GM12878 (cell line): Measurements from ENCODE around the gene ZIC2. TPM values are rescaled to one million over a fixed set of nuclear protein-coding genes. Genes with fewer than 3 reads are reported as not detected.

ENCODE experiments used
- ATAC-seq: fragments of 200-7000 bp; cut with Tn5 transposase; 3 replicates; pipeline ENCODE4 v1.9.1; 2020; ENCODE audit warnings: mild to moderate bottlenecking, moderate library complexity
- BruUV-seq: library from RNA; stranded (reverse); fragments of 400-500 nt; replicated peaks from 2 replicates; lab custom pipeline; 2021; lab: Mats Ljungman, UMichigan
- CTCF ChIA-PET: fragments of 300-600 bp; sonication (Branson Sonifier 250); formaldehyde crosslinking; extraction: SDS; loops from one replicate; lab custom pipeline; 2021; ENCODE audit warnings: inconsistent platforms; lab: Yijun Ruan, JAX
- POLR2A ChIA-PET: fragments of 350-600 bp; formaldehyde crosslinking; extraction: SDS; loops from one replicate; lab custom pipeline; 2021; ENCODE audit warnings: inconsistent platforms; lab: Charles Lee
- RAD21 ChIA-PET: fragments of 300-600 bp; sonication (Branson Sonifier 250); formaldehyde crosslinking; loops from one replicate; lab custom pipeline; 2023; ENCODE audit warnings: antibody characterized with exemption; ENCODE audit not compliant: unreplicated experiment; lab: Charles Lee
- SMC1A ChIA-PET: fragments of 300-600 bp; sonication (Branson Sonifier 250); formaldehyde crosslinking; loops from one replicate; lab custom pipeline; 2023; ENCODE audit not compliant: unreplicated experiment, uncharacterized antibody; lab: Charles Lee
- DNase-seq: peaks from one replicate; pipeline ENCODE4 v3.0.0-alpha.2; 2011; ENCODE audit warnings: low read depth, low spot score
- FAIRE-seq: peaks from 3 replicates; lab custom pipeline; 2011; peaks lifted over from hg19 to GRCh38; lab: Jason Lieb, UNC
- H2AFZ ChIP-seq: 2 replicates; pipeline ENCODE4 v1.6.0; 2011; ENCODE audit warnings: low read depth, low read length, control low read depth; ENCODE audit not compliant: control insufficient read depth
- H3K27ac ChIP-seq: 2 replicates; pipeline ENCODE4 v1.5.1; 2011; ENCODE audit warnings: control low read depth; ENCODE audit not compliant: control insufficient read depth, insufficient read depth
- H3K27me3 ChIP-seq, 2 experiments: replicated peaks in 1 of 2; 2 replicates each; pipeline versions ENCODE4 v1.6.0 to v1.6.1; 2011; ENCODE audit warnings: low read length in 1 of 2; ENCODE audit not compliant: control insufficient read depth in 2 of 2, insufficient read depth in 2 of 2
- H3K36me3 ChIP-seq, 2 experiments: 2 replicates each; pipeline ENCODE4 v1.5.1; 2011; ENCODE audit warnings: low read length in 1 of 2; ENCODE audit not compliant: control insufficient read depth in 2 of 2, insufficient read depth in 2 of 2
- H3K4me1 ChIP-seq: 2 replicates; pipeline ENCODE4 v1.6.1; 2011; ENCODE audit warnings: mild to moderate bottlenecking, low read length, moderate library complexity, mixed read lengths; ENCODE audit not compliant: control insufficient read depth, insufficient read depth
- H3K4me2 ChIP-seq: 2 replicates; pipeline ENCODE4 v1.6.0; 2011; ENCODE audit warnings: control low read depth; ENCODE audit not compliant: control insufficient read depth, insufficient read depth
- H3K4me3 ChIP-seq: fragments of 200-600 bp; sonication (generic); 2 replicates; pipeline ENCODE4 v1.5.1; 2016
- H3K79me2 ChIP-seq: 2 replicates; pipeline ENCODE4 v1.6.0; 2011; ENCODE audit warnings: low read length; ENCODE audit not compliant: control insufficient read depth, insufficient read depth
- H3K9ac ChIP-seq: 2 replicates; pipeline ENCODE4 v1.8.0; 2011; ENCODE audit warnings: low read length, control low read depth, mixed read lengths; ENCODE audit not compliant: control insufficient read depth, insufficient read depth
- H3K9me3 ChIP-seq: replicated peaks from 3 replicates; pipeline ENCODE4 v1.5.1; 2011; ENCODE audit warnings: mild to moderate bottlenecking, low read length; ENCODE audit not compliant: control insufficient read depth, insufficient read depth
- H4K20me1 ChIP-seq: 2 replicates; pipeline ENCODE4 v1.6.0; 2011; ENCODE audit not compliant: control insufficient read depth, insufficient read depth
- ETV6 ChIP-seq, 2 experiments: fragments of 450-650 bp in 1 of 2; IDR thresholded peaks in 1 of 2; conservative IDR thresholded peaks in 1 of 2; 2 replicates each; pipeline ENCODE4 v1.6.1; 2014; ENCODE audit warnings: antibody characterized with exemption in 1 of 2, borderline replicate concordance in 1 of 2, low read depth in 1 of 2, mild to moderate bottlenecking in 1 of 2, moderate library complexity in 1 of 2
- GATAD2B ChIP-seq: fragments of 450-650 bp; conservative IDR thresholded peaks from 2 replicates; pipeline ENCODE4 v1.6.1; 2017; ENCODE audit warnings: low read depth, mild to moderate bottlenecking, moderate library complexity
- IKZF2 ChIP-seq, 2 experiments: fragments of 450-650 bp; IDR thresholded peaks; 2 replicates each; pipeline ENCODE4 v1.6.1; 2017; ENCODE audit warnings: mild to moderate bottlenecking in 2 of 2, moderate library complexity in 2 of 2
- IRF5 ChIP-seq: fragments of 450-650 bp; IDR thresholded peaks from 2 replicates; pipeline ENCODE4 v1.6.1; 2017; ENCODE audit warnings: borderline replicate concordance
- LARP7 ChIP-seq: fragments of 450-650 bp; IDR thresholded peaks from 2 replicates; pipeline ENCODE4 v1.6.1; 2017; ENCODE audit warnings: mild to moderate bottlenecking
- MAX ChIP-seq: IDR thresholded peaks from 2 replicates; pipeline ENCODE4 v1.6.1; 2012; ENCODE audit warnings: low read depth, low read length, improper control_type of control experiment
- MEF2A ChIP-seq: IDR thresholded peaks from 2 replicates; pipeline ENCODE4 v1.6.1; 2011; ENCODE audit warnings: low read depth, mild to moderate bottlenecking, low read length, moderate library complexity; ENCODE audit not compliant: insufficient read depth
- NKRF ChIP-seq: fragments of 450-650 bp; conservative IDR thresholded peaks from 2 replicates; pipeline ENCODE4 v1.6.1; 2017; ENCODE audit warnings: mild to moderate bottlenecking, moderate library complexity
- POLR2AphosphoS5 ChIP-seq: IDR thresholded peaks from 2 replicates; pipeline ENCODE4 v1.6.1; 2011; ENCODE audit warnings: mild to moderate bottlenecking, low read length, inconsistent platforms
- RELB ChIP-seq: fragments of 450-650 bp; IDR thresholded peaks from 2 replicates; pipeline ENCODE4 v1.6.1; 2017; ENCODE audit warnings: low read depth, mild to moderate bottlenecking, moderate library complexity
- TAF1 ChIP-seq: IDR thresholded peaks from 2 replicates; pipeline ENCODE4 v1.6.1; 2011; ENCODE audit warnings: mild to moderate bottlenecking, low read depth, low read length, borderline replicate concordance
- ZNF274 ChIP-seq: IDR thresholded peaks from one replicate; pipeline ENCODE4 v1.8.0; 2011; ENCODE audit not compliant: insufficient read length, insufficient read depth
- WGBS: methylation state at CpG from one replicate; pipeline ENCODE4 v1.1.6; 2016; ENCODE audit warnings: low lambda C conversion rate; ENCODE audit not compliant: insufficient replicate concordance, insufficient coverage; ENCODE audit errors: missing lambda C conversion rate; 5-methylcytosine and 5-hydroxymethylcytosine counted together
- in situ Hi-C: fragments of 300-500 bp; cut with MboI; formaldehyde crosslinking; loops from 9 replicates; pipeline ENCODE4 v1.14.3; 2018; ENCODE audit warnings: mixed read lengths
- intact Hi-C: fragments of 100-400 bp; cut with micrococcal nuclease; formaldehyde crosslinking; loops from one replicate; pipeline ENCODE4 v1.14.2; 2022; ENCODE audit not compliant: unreplicated experiment
- polyA plus RNA-seq, 11 experiments: library from polyadenylated mRNA; depleted of rRNA in 4 of 11; unstranded in 6 of 11; stranded (reverse) in 5 of 11; fragments of >200 nt; fragmentation: Nextera tagmentation in 4 of 11; fragmentation: Illumina TruSeq in 1 of 11; extraction: Ambion mirVana in 4 of 11; extraction: Trizol in 1 of 11; gene quantifications; 1 replicate in 1 of 11; 2 replicates in 10 of 11; pipeline versions ENCODE4 v1.2.1 to v1.2.3, GENCODE V29; 2011 to 2016; ENCODE audit warnings: inconsistent platforms in 2 of 11, missing spikeins in 2 of 11, low read depth in 1 of 11
- total RNA-seq, 4 experiments: library from RNA; depleted of rRNA in 3 of 4; stranded (reverse); fragments of >200 nt in 3 of 4; fragmentation: Illumina TruSeq in 1 of 4; extraction: Trizol in 1 of 4; gene quantifications; 2 replicates each; pipeline versions ENCODE4 v1.2.1 to v1.2.3, GENCODE V29; 2013 to 2021

Gene ZIC2
- total and polyA plus RNA-seq, 10 of the 15 experiments (the other 5 are each of a cell fraction or from before 2014, with no cell fraction given): 0.05 TPM; not detected in 8

- no peak overlapping the region for H3K4me2 ChIP-seq
- TF ChIP-seq MEF2A: no peak
- TF ChIP-seq NKRF: no peak
- no peak for TF ChIP-seq LARP7
- no peak for TF ChIP-seq POLR2AphosphoS5
- no peak for TF ChIP-seq GATAD2B
- TF ChIP-seq, all 136 proteins: peak for 0
- peaks cover 10 to 38% of the 10 kb centered on the region in 2 experiments for H3K27me3 ChIP-seq
- no peak overlapping the region for H3K9ac ChIP-seq
- H3K9me3 ChIP-seq: peaks cover 1% of the 10 kb centered on the region; the same call in 2 of the 3 replicates
- H3K79me2 ChIP-seq: no peaks in the 10 kb centered on the region
- H3K4me1 ChIP-seq: no peaks in the 10 kb centered on the region
- SMC1A ChIA-PET: no interaction called here
- no peak for FAIRE-seq
- RAD21 ChIA-PET: no interaction called here
- no peak overlapping the region for H3K4me3 ChIP-seq
- ATAC-seq: no peak
- no peak overlapping the region for H2AFZ ChIP-seq
- CTCF ChIA-PET: no interaction called here
- no TSS peak for BruUV-seq
- H4K20me1 ChIP-seq: no peaks in the 10 kb centered on the region
- POLR2A ChIA-PET: no interaction called here
- in situ Hi-C loops: no loop called here
- intact Hi-C loops: no loop called here
- no peaks in the 10 kb centered on the region for H3K36me3 ChIP-seq
- no peak for DNase-seq
- WGBS: 25% methylated on average over 1 of the region's 1 CpG
- H3K27ac ChIP-seq: no peak overlapping the region
These were observed 13.0 kb downstream of the ZIC2 start for GRCh38 chr13:99994638-99995020.

- DNase-seq (no peak), FAIRE-seq (peak; percentile 64), ATAC-seq (no peak)
- H3K79me2 ChIP-seq: no peaks in the 10 kb centered on the region
- intact Hi-C loops: no loop called here
- WGBS: 8% methylated on average over 3 of the region's 3 CpGs
- ChIA-PET SMC1A (no interaction called here), RAD21 (no interaction called here), POLR2A (no interaction called here), CTCF (interaction anchor here (0.6 kb wide), 1 partner anchor 240 kb away, joined by 3 read pairs; no protein-coding TSS in a partner anchor)
- no peak overlapping the region for H3K27ac ChIP-seq
- H3K4me3 ChIP-seq: no peak overlapping the region
- H3K27me3 ChIP-seq: peaks cover 9 to 33% of the 10 kb centered on the region in 2 experiments
- in situ Hi-C loops: no loop called here
- no peak overlapping the region for H3K9ac ChIP-seq
- H4K20me1 ChIP-seq: no peaks in the 10 kb centered on the region
- peaks cover 1% of the 10 kb centered on the region; the same call in 2 of the 3 replicates for H3K9me3 ChIP-seq
- BruUV-seq: no TSS peak
- peak overlapping the region; percentile 2; the same call in 1 of the 2 replicates for H3K4me2 ChIP-seq
- H3K4me1 ChIP-seq: no peaks in the 10 kb centered on the region
- H2AFZ ChIP-seq: no peak overlapping the region
- no peaks in the 10 kb centered on the region for H3K36me3 ChIP-seq
- no peak for TF ChIP-seq TAF1
- no peak for TF ChIP-seq IKZF2 (IDR thresholded peaks at IDR 0.05)
- no peak for TF ChIP-seq ETV6 (conservative IDR thresholded peaks at IDR 0.05 in 1 of 2, IDR thresholded peaks at IDR 0.05 in 1 of 2; ENCODE audit: borderline replicate concordance in 1 of 2, low read depth in 1 of 2)
- no peak for TF ChIP-seq RELB
- TF ChIP-seq MAX: no peak
- no peak for TF ChIP-seq IRF5
- no peak for TF ChIP-seq ZNF274
These were observed 13.6 kb downstream of the ZIC2 start for GRCh38 chr13:99995104-99995588.
